PFSK-1 (cell line): Measurements from ENCODE around the gene MRPL27.

Experiments used
- FOXP2 ChIP-seq: optimal IDR thresholded peaks from 2 replicates; pipeline ENCODE3; 2011; ENCODE audit warnings: borderline replicate concordance, control low read depth, inconsistent platforms; ENCODE audit not compliant: insufficient read depth; ENCODE audit errors: extremely low read length, extremely low read depth
- POLR2AphosphoS5 ChIP-seq: IDR thresholded peaks from 2 replicates; pipeline ENCODE4 v1.6.1; 2012; ENCODE audit warnings: low read depth, mild to moderate bottlenecking, control low read depth, low read length, moderate library complexity
- SIN3A ChIP-seq: IDR thresholded peaks from 2 replicates; pipeline ENCODE4 v1.6.1; 2012; ENCODE audit warnings: mild to moderate bottlenecking, low read length, moderate library complexity, borderline replicate concordance; ENCODE audit not compliant: insufficient read depth
- TAF1 ChIP-seq: IDR thresholded peaks from 2 replicates; pipeline ENCODE4 v1.6.1; 2012; ENCODE audit warnings: low read length, control low read depth, borderline replicate concordance; ENCODE audit not compliant: insufficient read depth
- TF ChIP-seq, protein P1 (sequence below), 2 experiments: IDR thresholded peaks; 2 replicates each; pipeline versions ENCODE4 v1.6.1 to v1.8.0; 2011 to 2012; ENCODE audit warnings: low read depth in 2 of 2, low read length in 2 of 2, control low read depth in 1 of 2, inconsistent platforms in 1 of 2, mild to moderate bottlenecking in 1 of 2, moderate library complexity in 1 of 2; ENCODE audit not compliant: insufficient read depth in 1 of 2

- TF ChIP-seq POLR2AphosphoS5, result no peak
- no peak for TF ChIP-seq TAF1
- TF ChIP-seq FOXP2, result no peak
- TF ChIP-seq, protein P1, sequence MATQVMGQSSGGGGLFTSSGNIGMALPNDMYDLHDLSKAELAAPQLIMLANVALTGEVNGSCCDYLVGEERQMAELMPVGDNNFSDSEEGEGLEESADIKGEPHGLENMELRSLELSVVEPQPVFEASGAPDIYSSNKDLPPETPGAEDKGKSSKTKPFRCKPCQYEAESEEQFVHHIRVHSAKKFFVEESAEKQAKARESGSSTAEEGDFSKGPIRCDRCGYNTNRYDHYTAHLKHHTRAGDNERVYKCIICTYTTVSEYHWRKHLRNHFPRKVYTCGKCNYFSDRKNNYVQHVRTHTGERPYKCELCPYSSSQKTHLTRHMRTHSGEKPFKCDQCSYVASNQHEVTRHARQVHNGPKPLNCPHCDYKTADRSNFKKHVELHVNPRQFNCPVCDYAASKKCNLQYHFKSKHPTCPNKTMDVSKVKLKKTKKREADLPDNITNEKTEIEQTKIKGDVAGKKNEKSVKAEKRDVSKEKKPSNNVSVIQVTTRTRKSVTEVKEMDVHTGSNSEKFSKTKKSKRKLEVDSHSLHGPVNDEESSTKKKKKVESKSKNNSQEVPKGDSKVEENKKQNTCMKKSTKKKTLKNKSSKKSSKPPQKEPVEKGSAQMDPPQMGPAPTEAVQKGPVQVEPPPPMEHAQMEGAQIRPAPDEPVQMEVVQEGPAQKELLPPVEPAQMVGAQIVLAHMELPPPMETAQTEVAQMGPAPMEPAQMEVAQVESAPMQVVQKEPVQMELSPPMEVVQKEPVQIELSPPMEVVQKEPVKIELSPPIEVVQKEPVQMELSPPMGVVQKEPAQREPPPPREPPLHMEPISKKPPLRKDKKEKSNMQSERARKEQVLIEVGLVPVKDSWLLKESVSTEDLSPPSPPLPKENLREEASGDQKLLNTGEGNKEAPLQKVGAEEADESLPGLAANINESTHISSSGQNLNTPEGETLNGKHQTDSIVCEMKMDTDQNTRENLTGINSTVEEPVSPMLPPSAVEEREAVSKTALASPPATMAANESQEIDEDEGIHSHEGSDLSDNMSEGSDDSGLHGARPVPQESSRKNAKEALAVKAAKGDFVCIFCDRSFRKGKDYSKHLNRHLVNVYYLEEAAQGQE (IDR thresholded peaks at IDR 0.05; ENCODE audit: insufficient read depth in 1 of 2, low read depth in 2 of 2, low read length in 2 of 2), result no peak
- no peak for TF ChIP-seq SIN3A
Measured at GRCh38 chr17:50365165-50365564, 7.8 kb downstream of the MRPL27 start.
